Loucy (cell line): ENCODE measurements around the gene FOXP1.

Experiments
- H2AFZ ChIP-seq: fragments of 200-600 bp; sonication (generic); 2 replicates; pipeline ENCODE4 v1.6.0; 2016; ENCODE audit warnings: antibody characterized with exemption, mild to moderate bottlenecking, low read length, moderate library complexity
- H3F3A ChIP-seq: fragments of 200-600 bp; 2 replicates; pipeline ENCODE4 v1.6.0; 2016; ENCODE audit warnings: antibody characterized with exemption, low read depth, mild to moderate bottlenecking
- H3K27me3 ChIP-seq: fragments of 200-600 bp; sonication (generic); 2 replicates; pipeline ENCODE4 v1.6.1; 2014; ENCODE audit warnings: low read length, mild to moderate bottlenecking; ENCODE audit not compliant: insufficient read depth, poor library complexity, severe bottlenecking
- H3K36me3 ChIP-seq: fragments of 200-600 bp; sonication (generic); 2 replicates; pipeline ENCODE4 v1.6.1; 2016; ENCODE audit warnings: low read length; ENCODE audit not compliant: insufficient read depth
- H3K4me1 ChIP-seq: fragments of 200-600 bp; sonication (generic); 2 replicates; pipeline ENCODE4 v1.5.1; 2014; ENCODE audit warnings: low read length, mild to moderate bottlenecking; ENCODE audit not compliant: insufficient read depth, poor library complexity, severe bottlenecking
- H3K4me2 ChIP-seq: fragments of 200-600 bp; sonication (generic); 2 replicates; pipeline ENCODE4 v1.6.0; 2014; ENCODE audit warnings: antibody characterized with exemption, low read length, low read depth, mild to moderate bottlenecking; ENCODE audit not compliant: poor library complexity, severe bottlenecking
- H3K4me3 ChIP-seq: fragments of 200-600 bp; sonication (generic); 2 replicates; pipeline ENCODE4 v1.5.1; 2014; ENCODE audit warnings: low read length, mild to moderate bottlenecking, mixed read lengths; ENCODE audit not compliant: poor library complexity, severe bottlenecking
- H3K79me2 ChIP-seq: fragments of 200-600 bp; sonication (generic); 2 replicates; pipeline ENCODE4 v1.6.1; 2014; ENCODE audit warnings: low read length; ENCODE audit not compliant: insufficient read depth
- H3K9ac ChIP-seq: fragments of 200-600 bp; sonication (generic); 2 replicates; pipeline ENCODE4 v1.6.0; 2014; ENCODE audit warnings: mild to moderate bottlenecking, low read depth, low read length, moderate library complexity; ENCODE audit not compliant: poor library complexity, severe bottlenecking
- H3K9me2 ChIP-seq: fragments of 200-600 bp; sonication (generic); replicated peaks from 2 replicates; pipeline ENCODE4 v1.6.1; 2016; ENCODE audit warnings: low read depth, low read length, mixed read lengths
- H3K9me3 ChIP-seq: fragments of 200-600 bp; sonication (generic); 2 replicates; pipeline ENCODE4 v1.6.1; 2014; ENCODE audit warnings: mild to moderate bottlenecking, antibody characterized with exemption, low read length, low read depth; ENCODE audit not compliant: insufficient read depth
- H4K20me1 ChIP-seq: fragments of 200-600 bp; sonication (generic); 2 replicates; pipeline ENCODE4 v1.6.0; 2014; ENCODE audit warnings: antibody characterized with exemption, low read length, mild to moderate bottlenecking; ENCODE audit not compliant: insufficient read depth, poor library complexity, severe bottlenecking
- CTCF ChIP-seq: fragments of 200-600 bp; sonication (generic); conservative IDR thresholded peaks from 2 replicates; pipeline ENCODE4 v1.5.1; 2014; ENCODE audit warnings: mild to moderate bottlenecking, antibody characterized with exemption, low read length
- EZH2phosphoT487 ChIP-seq: fragments of 200-600 bp; IDR thresholded peaks from 2 replicates; pipeline ENCODE4 v1.6.1; 2018; ENCODE audit warnings: antibody characterized with exemption, mild to moderate bottlenecking, moderate library complexity, borderline replicate concordance

FOXP1 gene

GRCh38 chr3:71589132-71589531 is 5.6 kb upstream of the FOXP1 start:
- no peaks in the 10 kb centered on the region; the same call in 1 of the 2 replicates for H3K79me2 ChIP-seq
- H3K9me2 ChIP-seq: no peaks in the 10 kb centered on the region
- TF ChIP-seq EZH2phosphoT487 (no peak), CTCF (no peak)
- H4K20me1 ChIP-seq: no peaks in the 10 kb centered on the region
- H2AFZ ChIP-seq: no peak overlapping the region
- H3K4me2 ChIP-seq: no peak overlapping the region
- H3K27me3 ChIP-seq: no peaks in the 10 kb centered on the region
- H3K4me1 ChIP-seq: peaks cover 24% of the 10 kb centered on the region
- H3K4me3 ChIP-seq: no peak overlapping the region
- no peaks in the 10 kb centered on the region for H3K36me3 ChIP-seq
- no peaks in the 10 kb centered on the region for H3K9me3 ChIP-seq
- H3F3A ChIP-seq: peaks cover 22% of the 10 kb centered on the region
- no peak overlapping the region for H3K9ac ChIP-seq

GRCh38 chr3:71587958-71588357 is 4.4 kb upstream of the FOXP1 start:
- Histone ChIP-seq H3F3A (peaks cover 22% of the 10 kb centered on the region), H3K4me1 (peaks cover 24% of the 10 kb centered on the region), H4K20me1 (no peaks in the 10 kb centered on the region), H3K9me2 (no peaks in the 10 kb centered on the region), H3K4me3 (no peak overlapping the region), H3K4me2 (no peak overlapping the region), H3K36me3 (no peaks in the 10 kb centered on the region), H3K79me2 (peaks cover 7% of the 10 kb centered on the region), H2AFZ (no peak overlapping the region), H3K9ac (no peak overlapping the region), H3K27me3 (no peaks in the 10 kb centered on the region), H3K9me3 (no peaks in the 10 kb centered on the region)
- TF ChIP-seq EZH2phosphoT487 (no peak), CTCF (no peak)

GRCh38 chr3:71586810-71587242 is 3.3 kb upstream of the FOXP1 start:
- peaks cover 22% of the 10 kb centered on the region for H3F3A ChIP-seq
- H3K4me1 ChIP-seq: peaks cover 24% of the 10 kb centered on the region
- no peaks in the 10 kb centered on the region for H3K36me3 ChIP-seq
- H3K4me2 ChIP-seq: peak overlapping the region; percentile 91
- H3K4me3 ChIP-seq: no peak overlapping the region
- no peaks in the 10 kb centered on the region for H3K9me2 ChIP-seq
- H2AFZ ChIP-seq: no peak overlapping the region
- no peak for TF ChIP-seq CTCF
- no peak for TF ChIP-seq EZH2phosphoT487
- H3K9me3 ChIP-seq: no peaks in the 10 kb centered on the region
- H3K79me2 ChIP-seq: peaks cover 18% of the 10 kb centered on the region
- no peaks in the 10 kb centered on the region for H4K20me1 ChIP-seq
- H3K9ac ChIP-seq: no peak overlapping the region
- no peaks in the 10 kb centered on the region for H3K27me3 ChIP-seq
